Measurements from ENCODE around the gene TTLL7. TPM values are rescaled to one million over a fixed set of nuclear protein-coding genes. Genes with fewer than 3 reads are reported as not detected.
"Not testable (repeated sequence)": the region's sequence is repeated elsewhere in the genome, so short reads cannot be mapped to it uniquely, and the experiment has no call there.

Gene TTLL7
- total RNA-seq, 1 donor from 2014 or later, result 22.6 TPM

GRCh38 chr1:83985048-83985447 is 13.9 kb downstream of the TTLL7 start:
- Mint-ChIP-seq H3K36me3 (ENCODE audit: low read depth) (peaks cover 10% of the 10 kb centered on the region), H3K4me3 (ENCODE audit: unreplicated experiment) (no peak overlapping the region), H3K9me3 (ENCODE audit: low read depth) (peaks cover 26% of the 10 kb centered on the region), H3K4me1 (ENCODE audit: low read depth) (peaks cover 13% of the 10 kb centered on the region), H3K27me3 (ENCODE audit: low read depth) (no peaks in the 10 kb centered on the region), H3K27ac (ENCODE audit: unreplicated experiment) (no peak overlapping the region)
- no peak for TF ChIP-seq CTCF (IDR thresholded peaks at IDR 0.05)
- no peak for DNase-seq (ENCODE audit: low spot score)

- H3K27me3 Mint-ChIP-seq (ENCODE audit: low read depth); DNase-seq (ENCODE audit: low spot score); H3K4me3 Mint-ChIP-seq (ENCODE audit: unreplicated experiment); H3K27ac Mint-ChIP-seq (ENCODE audit: unreplicated experiment): not testable (repeated sequence)
- peaks cover 10% of the 10 kb centered on the region for H3K36me3 Mint-ChIP-seq (ENCODE audit: low read depth)
- peaks cover 26% of the 10 kb centered on the region for H3K9me3 Mint-ChIP-seq (ENCODE audit: low read depth)
- H3K4me1 Mint-ChIP-seq (ENCODE audit: low read depth), result peaks cover 13% of the 10 kb centered on the region
Measured at GRCh38 chr1:83983918-83984317, 15.0 kb downstream of the TTLL7 start.

DNA sequence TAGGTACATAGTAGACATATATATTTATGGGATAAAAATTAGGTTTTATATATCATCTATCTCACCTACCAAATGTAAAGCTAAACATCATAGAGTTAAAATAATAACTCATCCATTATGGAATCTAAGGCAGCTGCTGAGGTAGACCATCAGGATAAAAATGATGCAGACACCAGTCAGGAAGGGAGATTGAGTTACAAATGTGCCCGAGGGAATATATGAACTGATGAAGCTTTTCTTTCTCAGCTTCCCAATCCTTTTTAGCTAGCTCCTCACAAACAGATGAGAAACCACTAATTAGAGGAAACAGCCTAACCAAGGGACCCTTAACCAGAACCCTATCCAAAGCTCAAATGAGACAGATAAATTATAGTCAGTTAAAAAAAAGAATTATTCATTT is 20.9 kb downstream of the TTLL7 start:
- Mint-ChIP-seq H3K9me3 (ENCODE audit: low read depth) (no peaks in the 10 kb centered on the region), H3K4me3 (ENCODE audit: unreplicated experiment) (no peak overlapping the region), H3K27me3 (ENCODE audit: low read depth) (no peaks in the 10 kb centered on the region), H3K4me1 (ENCODE audit: low read depth) (peaks cover 16% of the 10 kb centered on the region), H3K36me3 (ENCODE audit: low read depth) (peaks cover 2% of the 10 kb centered on the region), H3K27ac (ENCODE audit: unreplicated experiment) (no peak overlapping the region)
- no peak for DNase-seq (ENCODE audit: low spot score)
- TF ChIP-seq CTCF (IDR thresholded peaks at IDR 0.05), result no peak

DNA sequence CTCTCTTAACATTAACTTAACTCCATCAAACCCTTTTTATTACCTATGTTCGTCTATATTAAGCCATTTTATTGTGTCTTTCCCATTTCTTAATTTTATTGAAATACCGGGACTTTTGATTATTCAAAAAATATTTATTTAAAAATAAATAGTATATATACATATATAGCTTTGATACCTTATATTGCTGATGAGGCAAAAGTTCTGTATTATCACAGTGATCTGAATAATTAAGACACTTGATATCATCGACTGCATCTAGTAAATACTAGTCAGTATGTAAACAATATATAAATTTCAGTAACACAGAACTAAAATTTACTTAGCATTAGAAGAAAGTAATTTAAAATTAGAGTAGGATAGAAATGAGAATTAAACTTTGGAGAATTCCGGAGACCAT is 22.0 kb downstream of the TTLL7 start:
- H3K4me1 Mint-ChIP-seq (ENCODE audit: low read depth), result peaks cover 8% of the 10 kb centered on the region
- no peak for DNase-seq (ENCODE audit: low spot score)
- TF ChIP-seq CTCF (IDR thresholded peaks at IDR 0.05), result no peak
- no peak overlapping the region for H3K27ac Mint-ChIP-seq (ENCODE audit: unreplicated experiment)
- H3K9me3 Mint-ChIP-seq (ENCODE audit: low read depth), result no peaks in the 10 kb centered on the region
- no peaks in the 10 kb centered on the region for H3K27me3 Mint-ChIP-seq (ENCODE audit: low read depth)
- peaks cover 2% of the 10 kb centered on the region for H3K36me3 Mint-ChIP-seq (ENCODE audit: low read depth)
- no peak overlapping the region for H3K4me3 Mint-ChIP-seq (ENCODE audit: unreplicated experiment)

DNA sequence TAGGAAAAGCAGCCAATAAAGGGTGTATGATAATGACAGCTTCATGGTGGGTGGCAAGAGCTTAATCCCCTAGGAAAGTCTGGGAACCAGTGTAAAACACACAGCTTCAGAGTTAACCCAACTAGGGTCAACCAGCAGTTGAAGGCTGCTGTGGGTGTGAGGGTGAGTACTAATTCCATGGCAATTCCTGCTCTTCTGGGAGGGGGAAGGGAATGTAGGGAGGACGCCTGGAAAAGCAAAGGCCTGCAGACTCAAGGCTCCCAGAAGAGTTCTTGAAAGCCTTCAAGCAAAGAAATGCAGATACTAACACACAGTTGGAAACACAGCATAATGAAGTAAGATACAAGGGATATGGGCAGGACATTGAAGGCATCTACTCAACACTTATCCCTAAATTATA is 28.1 kb downstream of the TTLL7 start:
- H3K9me3 Mint-ChIP-seq (ENCODE audit: low read depth), result no peaks in the 10 kb centered on the region
- H3K4me1 Mint-ChIP-seq (ENCODE audit: low read depth), result no peaks in the 10 kb centered on the region
- DNase-seq (ENCODE audit: low spot score), result no peak
- no peak overlapping the region for H3K27ac Mint-ChIP-seq (ENCODE audit: unreplicated experiment)
- H3K27me3 Mint-ChIP-seq (ENCODE audit: low read depth), result no peaks in the 10 kb centered on the region
- H3K36me3 Mint-ChIP-seq (ENCODE audit: low read depth), result no peaks in the 10 kb centered on the region
- TF ChIP-seq CTCF (IDR thresholded peaks at IDR 0.05), result no peak
- H3K4me3 Mint-ChIP-seq (ENCODE audit: unreplicated experiment), result no peak overlapping the region

DNA sequence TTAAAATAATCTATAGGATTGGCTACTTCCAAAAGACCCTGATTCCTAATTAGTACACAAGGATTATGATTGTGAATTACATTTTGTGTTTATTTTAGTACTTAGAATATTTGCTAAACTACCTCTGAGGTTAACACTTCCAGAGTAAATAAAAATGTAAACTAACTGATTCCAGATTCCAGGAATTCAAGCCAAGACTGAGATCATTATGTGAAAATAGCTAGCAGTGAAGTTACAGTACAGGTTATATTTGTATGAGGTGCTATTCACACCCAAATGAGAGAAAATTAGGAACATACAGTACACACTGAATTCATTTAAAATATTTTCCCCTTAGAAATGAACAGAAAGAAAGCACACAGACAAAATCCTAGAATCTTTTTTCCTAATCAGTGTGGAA is 28.8 kb downstream of the TTLL7 start:
- no peak for DNase-seq (ENCODE audit: low spot score)
- H3K27ac Mint-ChIP-seq (ENCODE audit: unreplicated experiment), result no peak overlapping the region
- no peaks in the 10 kb centered on the region for H3K9me3 Mint-ChIP-seq (ENCODE audit: low read depth)
- no peaks in the 10 kb centered on the region for H3K4me1 Mint-ChIP-seq (ENCODE audit: low read depth)
- no peaks in the 10 kb centered on the region for H3K27me3 Mint-ChIP-seq (ENCODE audit: low read depth)
- TF ChIP-seq CTCF (IDR thresholded peaks at IDR 0.05), result no peak
- H3K4me3 Mint-ChIP-seq (ENCODE audit: unreplicated experiment), result no peak overlapping the region
- no peaks in the 10 kb centered on the region for H3K36me3 Mint-ChIP-seq (ENCODE audit: low read depth)
